ENCODE data around the gene DISP3.

The DISP3 gene

GRCh38 chr1:11478571-11479374 is at the start of gene DISP3:
Gene DISP3, plus strand, starts transcription at chr1:11479155. Its CDS starts 21,838 bp downstream, at chr1:11500993.
- peak; percentile 18 for TF ChIP-seq CTCF (IDR thresholded peaks at IDR 0.05; ENCODE audit: low read length, missing control alignments)
- peak within 1 kb of the TSS; percentile 51 for H3K4me3 ChIP-seq (replicated peaks; ENCODE audit: low read depth, low read length)
- peak; percentile 46 for DNase-seq (ENCODE audit: low read depth)

- no peak for TF ChIP-seq CTCF (IDR thresholded peaks at IDR 0.05; ENCODE audit: low read length, missing control alignments)
- H3K4me3 ChIP-seq (replicated peaks; ENCODE audit: low read depth, low read length) = no peak overlapping the region
- no peak for DNase-seq (ENCODE audit: low read depth)
These were observed 49.7 kb upstream of the DISP3 start for GRCh38 chr1:11429226-11429625.

- no peak for TF ChIP-seq CTCF (IDR thresholded peaks at IDR 0.05; ENCODE audit: low read length, missing control alignments)
- H3K4me3 ChIP-seq (replicated peaks; ENCODE audit: low read depth, low read length) = no peak overlapping the region
- DNase-seq (ENCODE audit: low read depth) = no peak
These were observed 49.0 kb upstream of the DISP3 start for GRCh38 chr1:11429935-11430334.

- no peak for DNase-seq (ENCODE audit: low read depth)
- H3K4me3 ChIP-seq (replicated peaks; ENCODE audit: low read depth, low read length) = no peak overlapping the region
- no peak for TF ChIP-seq CTCF (IDR thresholded peaks at IDR 0.05; ENCODE audit: low read length, missing control alignments)
These were observed 46.9 kb upstream of the DISP3 start for GRCh38 chr1:11431941-11432507.

GRCh38 chr1:11432526-11432925 is 46.4 kb upstream of the DISP3 start:
- DNase-seq (ENCODE audit: low read depth) = no peak
- TF ChIP-seq CTCF (IDR thresholded peaks at IDR 0.05; ENCODE audit: low read length, missing control alignments) = no peak
- no peak overlapping the region for H3K4me3 ChIP-seq (replicated peaks; ENCODE audit: low read depth, low read length)

- no peak for DNase-seq (ENCODE audit: low read depth)
- no peak for TF ChIP-seq CTCF (IDR thresholded peaks at IDR 0.05; ENCODE audit: low read length, missing control alignments)
- no peak overlapping the region for H3K4me3 ChIP-seq (replicated peaks; ENCODE audit: low read depth, low read length)
These were observed 44.5 kb upstream of the DISP3 start for GRCh38 chr1:11434501-11434900.
